ENCODE data around the gene TOM1. TPM values are rescaled to one million over a fixed set of nuclear protein-coding genes. Genes with fewer than 3 reads are reported as not detected.

The TOM1 gene
- polyA plus RNA-seq, 1 donor: 31.9 TPM

GRCh38 chr22:35369996-35370395, 70.3 kb downstream of the TOM1 start:
- no peak for DNase-seq (ENCODE audit: low read depth)

GRCh38 chr22:35373781-35374180, 74.1 kb downstream of the TOM1 start:
- DNase-seq (ENCODE audit: low read depth): no peak

DNA sequence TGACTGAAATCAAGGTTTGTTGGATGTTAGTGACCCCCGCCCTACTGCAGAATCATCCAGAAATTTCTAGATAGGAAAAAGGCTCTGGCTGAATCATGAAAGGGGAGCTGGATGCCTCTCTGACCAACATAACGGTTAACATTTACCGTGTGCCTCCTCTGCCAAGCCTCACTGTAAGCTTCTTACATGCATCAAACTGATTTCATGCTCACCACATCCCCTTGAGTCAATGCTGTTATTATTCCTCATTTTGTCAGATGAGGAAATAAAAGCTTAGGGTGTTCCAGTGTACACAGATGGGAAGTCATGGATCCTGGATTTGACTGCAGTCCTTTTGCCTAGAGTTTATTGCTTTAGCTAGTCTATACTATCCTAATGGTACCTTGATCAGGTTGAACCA, 75.3 kb downstream of the TOM1 start:
- DNase-seq (ENCODE audit: low read depth): no peak

DNA sequence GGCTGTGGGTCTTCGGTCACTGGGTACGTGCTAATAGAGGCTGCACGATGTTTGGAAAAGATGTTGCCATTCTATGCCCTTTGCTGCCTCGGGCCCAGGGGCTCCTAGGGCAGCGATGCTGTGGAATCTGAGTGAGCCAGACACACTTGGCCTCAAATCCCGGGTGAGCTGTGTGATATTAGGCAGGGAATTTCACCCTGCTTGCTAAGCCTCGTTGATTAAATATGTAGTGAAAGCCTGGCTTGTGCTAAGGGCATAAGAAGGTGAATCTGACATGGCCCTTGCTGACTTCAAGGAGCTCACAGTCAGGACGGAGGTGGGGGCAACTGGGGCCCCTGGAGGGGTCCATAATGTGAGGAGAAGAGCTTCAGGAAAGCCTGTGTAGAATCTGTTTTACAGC, 75.8 kb downstream of the TOM1 start:
- no peak for DNase-seq (ENCODE audit: low read depth)

DNA sequence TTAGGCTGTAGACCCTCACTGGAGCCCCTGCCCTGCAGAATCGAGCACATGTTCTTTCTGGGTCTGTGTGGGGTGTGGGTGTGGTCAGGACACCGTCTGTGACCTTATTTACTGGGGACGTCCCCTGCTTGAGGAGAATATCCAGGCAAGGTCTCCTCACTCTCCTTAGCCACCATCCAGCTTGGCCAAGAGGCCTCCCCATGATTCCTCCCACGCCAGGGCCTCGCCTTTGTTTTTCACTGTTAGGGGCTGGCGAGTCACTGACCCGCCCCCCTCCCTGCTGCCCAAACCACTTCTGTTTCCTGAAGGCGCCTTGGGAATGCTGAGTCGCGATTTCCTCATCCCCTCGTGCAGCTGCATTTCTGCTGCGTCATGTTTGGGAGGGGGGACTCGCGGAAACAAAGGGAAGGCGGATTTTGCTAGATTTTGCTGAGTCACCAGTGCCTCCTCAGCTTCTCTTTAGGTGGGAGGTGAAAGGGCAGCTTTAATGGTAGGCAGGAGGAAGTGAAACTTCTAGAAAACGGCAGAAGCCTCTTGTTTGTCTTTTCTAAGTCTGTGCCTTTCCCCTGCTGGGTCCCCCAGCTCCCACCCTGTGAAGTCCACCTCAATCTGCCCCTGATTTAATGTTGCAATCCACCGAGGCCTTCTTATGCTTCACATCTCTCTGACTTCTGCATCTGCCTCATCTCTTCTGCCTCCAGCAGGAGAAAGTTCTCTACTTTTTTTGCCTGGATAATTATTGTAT, 77.2 kb downstream of the TOM1 start:
- peak; percentile 94 for DNase-seq (ENCODE audit: low read depth)

DNA sequence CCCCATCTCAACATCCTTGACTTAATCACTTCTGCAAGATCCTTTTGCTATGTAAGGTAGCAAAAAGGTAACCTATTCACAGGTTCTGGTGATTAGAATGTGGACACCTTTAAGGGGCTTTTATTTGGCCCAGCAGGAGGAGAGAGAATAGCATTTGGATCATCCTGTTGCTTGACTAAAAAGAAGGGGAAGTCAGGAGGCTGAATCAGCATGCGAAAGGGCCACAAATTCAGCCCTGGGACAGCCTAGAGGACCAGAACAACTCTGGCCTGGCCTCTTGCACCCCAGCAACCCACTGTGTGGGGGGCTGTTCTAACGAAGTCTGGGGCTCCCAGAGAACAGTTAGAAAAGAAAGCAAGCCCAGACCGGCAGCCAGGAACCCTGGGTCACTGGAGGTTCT, 78.0 kb downstream of the TOM1 start:
- DNase-seq (ENCODE audit: low read depth): no peak

- DNase-seq (ENCODE audit: low read depth): no peak
Observed at GRCh38 chr22:35378621-35379020, 78.9 kb downstream of the TOM1 start.

DNA sequence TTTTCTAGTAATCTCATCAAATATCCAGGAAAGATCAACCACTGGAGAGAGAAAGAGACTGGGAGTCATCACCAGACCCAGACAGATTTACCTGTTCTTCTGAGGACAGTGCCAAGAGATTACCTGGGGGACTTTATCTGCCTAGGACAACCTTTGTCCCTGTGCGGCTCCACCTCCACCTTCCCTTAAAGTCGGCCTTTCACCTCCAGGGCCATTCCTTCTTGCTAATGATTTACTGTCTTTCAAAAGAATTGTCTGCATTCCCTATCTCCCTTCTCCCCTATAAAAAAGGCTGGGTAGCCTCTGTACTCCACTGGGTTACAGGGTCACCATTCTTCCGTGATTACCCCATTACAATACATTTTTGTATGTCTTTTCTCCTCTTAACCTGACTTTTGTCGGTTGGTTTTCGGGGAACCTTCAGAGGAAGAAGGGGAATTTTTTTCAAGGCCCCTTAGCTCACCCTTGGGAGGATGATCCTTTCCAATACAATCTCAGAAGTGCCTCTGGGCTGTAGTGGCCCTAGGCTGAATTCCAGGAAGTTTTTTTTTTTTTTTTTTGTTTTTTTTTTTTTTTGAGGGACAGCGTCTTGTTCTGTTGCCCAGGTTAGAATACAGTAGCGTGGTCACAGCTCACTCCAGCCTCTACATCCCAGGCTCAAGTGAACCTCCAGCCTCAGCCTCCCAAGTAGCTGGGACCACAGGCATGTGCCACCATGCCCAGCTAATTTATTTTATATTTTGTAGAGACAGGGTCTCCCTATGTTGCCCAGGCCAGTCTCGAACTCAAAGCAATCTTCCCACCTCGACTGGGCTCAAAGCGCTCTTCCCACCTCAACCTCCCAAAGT, 79.7 kb downstream of the TOM1 start:
- no peak for DNase-seq (ENCODE audit: low read depth)

DNA sequence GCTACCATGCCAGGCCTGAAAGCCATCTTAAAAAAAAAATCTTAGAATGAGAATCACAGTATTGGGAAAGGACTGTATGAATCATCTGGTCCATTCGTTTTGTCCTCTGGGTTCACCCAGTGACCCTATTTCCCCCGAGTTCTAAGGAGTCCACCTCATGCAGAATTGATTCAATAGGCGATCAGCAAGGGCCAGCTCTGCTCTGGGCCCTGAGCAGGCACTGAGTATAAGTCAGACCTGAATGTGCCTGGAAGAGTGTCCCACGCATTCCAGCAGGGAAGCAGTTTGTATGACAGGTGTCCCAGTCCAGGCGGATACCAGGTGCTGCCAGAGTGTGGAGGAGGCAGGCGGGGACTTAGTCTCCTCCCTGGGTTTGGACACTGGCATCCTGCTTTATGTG, 80.3 kb downstream of the TOM1 start:
- DNase-seq (ENCODE audit: low read depth): no peak

DNA sequence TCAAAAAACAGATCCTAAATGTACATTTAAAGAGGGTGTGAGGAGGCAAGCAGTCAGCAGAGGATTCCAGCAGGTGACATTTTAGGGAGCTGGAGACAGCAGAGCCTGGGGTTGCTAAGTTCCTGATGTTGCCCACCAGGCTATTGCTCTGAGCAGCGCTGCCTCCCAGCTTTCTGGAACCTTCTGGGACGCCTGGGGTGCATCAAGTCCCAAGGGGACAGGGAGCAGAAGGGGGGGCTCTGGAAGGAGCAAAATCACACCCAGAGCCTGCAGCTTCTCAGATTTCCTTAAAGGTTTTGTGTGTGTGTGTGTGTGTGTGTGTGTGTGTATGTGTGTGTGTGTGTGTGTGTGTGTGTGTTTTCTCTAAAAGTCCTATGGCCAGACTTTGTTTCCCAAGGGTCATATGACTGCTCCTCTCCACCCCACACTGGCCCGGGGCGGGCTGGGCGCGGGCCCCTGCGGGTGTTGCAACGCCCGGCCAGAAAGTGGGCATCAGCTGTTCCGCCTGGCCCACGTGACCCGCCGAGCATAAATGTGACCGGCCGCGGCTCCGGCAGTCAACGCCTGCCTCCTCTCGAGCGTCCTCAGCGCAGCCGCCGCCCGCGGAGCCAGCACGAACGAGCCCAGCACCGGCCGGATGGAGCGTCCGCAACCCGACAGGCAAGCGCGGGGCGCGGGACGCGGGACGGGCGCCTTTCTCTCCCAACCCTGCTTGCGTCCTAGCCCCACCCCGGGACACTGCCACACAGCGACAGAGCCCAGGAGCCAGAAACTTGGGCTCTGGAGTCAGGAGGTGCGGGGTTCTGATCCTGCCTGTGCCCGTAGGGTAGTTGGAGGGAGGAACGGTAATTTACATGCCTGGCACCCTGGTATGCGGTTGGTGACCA, 81.1 kb downstream of the TOM1 start, which contains the start of gene HMOX1:
HMOX1 (plus strand) TSS at position 560 of the 887 bp plus-strand sequence; CDS start at position 638, 78 bp downstream.
- DNase-seq (ENCODE audit: low read depth): peak; percentile 44

- DNase-seq (ENCODE audit: low read depth): no peak
Observed at GRCh38 chr22:35381424-35382009, 81.8 kb downstream of the TOM1 start.

- DNase-seq (ENCODE audit: low read depth): no peak
Observed at GRCh38 chr22:35383679-35384071, 84.0 kb downstream of the TOM1 start.

DNA sequence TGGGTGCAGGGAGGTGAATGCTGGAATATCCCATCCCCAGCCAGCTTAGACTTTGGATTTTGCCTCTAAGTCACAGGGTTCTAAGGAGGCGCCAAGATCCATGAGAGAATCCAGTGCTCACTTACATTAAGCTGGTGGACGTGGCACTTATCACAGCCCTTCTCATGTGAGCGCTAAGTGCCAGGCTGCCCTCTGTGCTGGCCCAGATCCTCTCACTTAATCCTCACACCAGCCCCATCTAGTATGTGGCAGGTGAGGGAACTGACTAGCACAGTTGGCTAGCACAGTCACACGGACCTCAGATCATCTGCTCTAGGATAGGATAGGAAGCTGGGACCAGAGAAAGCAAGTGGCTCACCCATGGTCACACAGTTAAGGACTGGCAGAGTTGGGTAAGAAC, 84.8 kb downstream of the TOM1 start:
- DNase-seq (ENCODE audit: low read depth): no peak

- DNase-seq (ENCODE audit: low read depth): no peak
Observed at GRCh38 chr22:35384975-35385588, 85.4 kb downstream of the TOM1 start.

DNA sequence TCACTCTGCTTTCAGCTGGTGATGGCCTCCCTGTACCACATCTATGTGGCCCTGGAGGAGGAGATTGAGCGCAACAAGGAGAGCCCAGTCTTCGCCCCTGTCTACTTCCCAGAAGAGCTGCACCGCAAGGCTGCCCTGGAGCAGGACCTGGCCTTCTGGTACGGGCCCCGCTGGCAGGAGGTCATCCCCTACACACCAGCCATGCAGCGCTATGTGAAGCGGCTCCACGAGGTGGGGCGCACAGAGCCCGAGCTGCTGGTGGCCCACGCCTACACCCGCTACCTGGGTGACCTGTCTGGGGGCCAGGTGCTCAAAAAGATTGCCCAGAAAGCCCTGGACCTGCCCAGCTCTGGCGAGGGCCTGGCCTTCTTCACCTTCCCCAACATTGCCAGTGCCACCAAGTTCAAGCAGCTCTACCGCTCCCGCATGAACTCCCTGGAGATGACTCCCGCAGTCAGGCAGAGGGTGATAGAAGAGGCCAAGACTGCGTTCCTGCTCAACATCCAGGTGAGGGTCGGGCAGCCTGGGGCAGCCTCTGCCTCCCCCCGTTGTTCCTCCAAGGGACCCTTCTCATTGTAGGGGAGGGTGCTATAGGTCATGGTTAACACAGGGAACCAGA, 87.1 kb downstream of the TOM1 start:
- no peak for DNase-seq (ENCODE audit: low read depth)

GRCh38 chr22:35390933-35391332, 91.2 kb downstream of the TOM1 start:
- no peak for DNase-seq (ENCODE audit: low read depth)

- no peak for DNase-seq (ENCODE audit: low read depth)
Observed at GRCh38 chr22:35392357-35392756, 92.7 kb downstream of the TOM1 start.

DNA sequence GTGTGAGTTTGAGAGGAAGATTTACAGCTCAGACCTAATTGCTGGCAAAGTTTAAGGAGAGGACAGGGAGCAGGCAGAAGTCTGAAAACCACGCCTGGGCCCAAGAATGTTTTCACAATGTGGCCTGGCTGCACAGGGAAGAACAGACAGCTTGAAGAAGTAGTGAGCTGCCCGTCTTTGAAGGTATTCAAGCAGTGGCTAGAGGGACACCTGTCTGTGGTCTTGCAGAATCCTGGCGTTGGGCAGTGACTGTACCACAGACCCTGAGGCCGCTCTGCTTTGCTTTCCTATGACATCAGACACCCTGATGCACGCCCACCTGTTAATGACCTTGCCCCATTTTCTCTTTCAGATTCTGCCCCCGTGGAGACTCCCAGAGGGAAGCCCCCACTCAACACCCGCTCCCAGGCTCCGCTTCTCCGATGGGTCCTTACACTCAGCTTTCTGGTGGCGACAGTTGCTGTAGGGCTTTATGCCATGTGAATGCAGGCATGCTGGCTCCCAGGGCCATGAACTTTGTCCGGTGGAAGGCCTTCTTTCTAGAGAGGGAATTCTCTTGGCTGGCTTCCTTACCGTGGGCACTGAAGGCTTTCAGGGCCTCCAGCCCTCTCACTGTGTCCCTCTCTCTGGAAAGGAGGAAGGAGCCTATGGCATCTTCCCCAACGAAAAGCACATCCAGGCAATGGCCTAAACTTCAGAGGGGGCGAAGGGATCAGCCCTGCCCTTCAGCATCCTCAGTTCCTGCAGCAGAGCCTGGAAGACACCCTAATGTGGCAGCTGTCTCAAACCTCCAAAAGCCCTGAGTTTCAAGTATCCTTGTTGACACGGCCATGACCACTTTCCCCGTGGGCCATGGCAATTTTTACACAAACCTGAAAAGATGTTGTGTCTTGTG, 93.7 kb downstream of the TOM1 start:
- no peak for DNase-seq (ENCODE audit: low read depth)

GRCh38 chr22:35394011-35394312, 94.3 kb downstream of the TOM1 start:
- no peak for DNase-seq (ENCODE audit: low read depth)
